Loucy (cell line): ENCODE results near the gene ARHGAP24.

Source experiments
- H2AFZ ChIP-seq: fragments of 200-600 bp; sonication (generic); 2 replicates; pipeline ENCODE4 v1.6.0; 2016; ENCODE audit warnings: antibody characterized with exemption, mild to moderate bottlenecking, low read length, moderate library complexity
- H3F3A ChIP-seq: fragments of 200-600 bp; 2 replicates; pipeline ENCODE4 v1.6.0; 2016; ENCODE audit warnings: antibody characterized with exemption, low read depth, mild to moderate bottlenecking
- H3K27me3 ChIP-seq: fragments of 200-600 bp; sonication (generic); 2 replicates; pipeline ENCODE4 v1.6.1; 2014; ENCODE audit warnings: low read length, mild to moderate bottlenecking; ENCODE audit not compliant: insufficient read depth, poor library complexity, severe bottlenecking
- H3K36me3 ChIP-seq: fragments of 200-600 bp; sonication (generic); 2 replicates; pipeline ENCODE4 v1.6.1; 2016; ENCODE audit warnings: low read length; ENCODE audit not compliant: insufficient read depth
- H3K4me1 ChIP-seq: fragments of 200-600 bp; sonication (generic); 2 replicates; pipeline ENCODE4 v1.5.1; 2014; ENCODE audit warnings: low read length, mild to moderate bottlenecking; ENCODE audit not compliant: insufficient read depth, poor library complexity, severe bottlenecking
- H3K4me2 ChIP-seq: fragments of 200-600 bp; sonication (generic); 2 replicates; pipeline ENCODE4 v1.6.0; 2014; ENCODE audit warnings: antibody characterized with exemption, low read length, low read depth, mild to moderate bottlenecking; ENCODE audit not compliant: poor library complexity, severe bottlenecking
- H3K4me3 ChIP-seq: fragments of 200-600 bp; sonication (generic); 2 replicates; pipeline ENCODE4 v1.5.1; 2014; ENCODE audit warnings: low read length, mild to moderate bottlenecking, mixed read lengths; ENCODE audit not compliant: poor library complexity, severe bottlenecking
- H3K79me2 ChIP-seq: fragments of 200-600 bp; sonication (generic); 2 replicates; pipeline ENCODE4 v1.6.1; 2014; ENCODE audit warnings: low read length; ENCODE audit not compliant: insufficient read depth
- H3K9ac ChIP-seq: fragments of 200-600 bp; sonication (generic); 2 replicates; pipeline ENCODE4 v1.6.0; 2014; ENCODE audit warnings: mild to moderate bottlenecking, low read depth, low read length, moderate library complexity; ENCODE audit not compliant: poor library complexity, severe bottlenecking
- H3K9me2 ChIP-seq: fragments of 200-600 bp; sonication (generic); replicated peaks from 2 replicates; pipeline ENCODE4 v1.6.1; 2016; ENCODE audit warnings: low read depth, low read length, mixed read lengths
- H3K9me3 ChIP-seq: fragments of 200-600 bp; sonication (generic); 2 replicates; pipeline ENCODE4 v1.6.1; 2014; ENCODE audit warnings: mild to moderate bottlenecking, antibody characterized with exemption, low read length, low read depth; ENCODE audit not compliant: insufficient read depth
- H4K20me1 ChIP-seq: fragments of 200-600 bp; sonication (generic); 2 replicates; pipeline ENCODE4 v1.6.0; 2014; ENCODE audit warnings: antibody characterized with exemption, low read length, mild to moderate bottlenecking; ENCODE audit not compliant: insufficient read depth, poor library complexity, severe bottlenecking
- CTCF ChIP-seq: fragments of 200-600 bp; sonication (generic); conservative IDR thresholded peaks from 2 replicates; pipeline ENCODE4 v1.5.1; 2014; ENCODE audit warnings: mild to moderate bottlenecking, antibody characterized with exemption, low read length
- EZH2phosphoT487 ChIP-seq: fragments of 200-600 bp; IDR thresholded peaks from 2 replicates; pipeline ENCODE4 v1.6.1; 2018; ENCODE audit warnings: antibody characterized with exemption, mild to moderate bottlenecking, moderate library complexity, borderline replicate concordance

The ARHGAP24 gene

GRCh38 chr4:86011117-86011516 is 536.2 kb downstream of the ARHGAP24 start:
- TF ChIP-seq EZH2phosphoT487 (no peak), CTCF (no peak)
- Histone ChIP-seq H3K4me2 (no peak overlapping the region), H3K36me3 (no peaks in the 10 kb centered on the region), H3K4me3 (no peak overlapping the region), H3K79me2 (no peaks in the 10 kb centered on the region), H3K9ac (no peak overlapping the region), H3F3A (no peaks in the 10 kb centered on the region), H2AFZ (no peak overlapping the region), H3K27me3 (no peaks in the 10 kb centered on the region), H4K20me1 (no peaks in the 10 kb centered on the region), H3K9me3 (no peaks in the 10 kb centered on the region), H3K9me2 (no peaks in the 10 kb centered on the region), H3K4me1 (peaks cover 12% of the 10 kb centered on the region)

- Histone ChIP-seq H3K4me2 (no peak overlapping the region), H3K79me2 (no peaks in the 10 kb centered on the region), H2AFZ (no peak overlapping the region), H3K36me3 (no peaks in the 10 kb centered on the region), H3K9me3 (no peaks in the 10 kb centered on the region), H3F3A (no peaks in the 10 kb centered on the region), H3K9ac (no peak overlapping the region), H3K4me3 (no peak overlapping the region), H3K27me3 (no peaks in the 10 kb centered on the region), H3K4me1 (peaks cover 12% of the 10 kb centered on the region), H4K20me1 (no peaks in the 10 kb centered on the region), H3K9me2 (no peaks in the 10 kb centered on the region)
- no peak for TF ChIP-seq EZH2phosphoT487
- TF ChIP-seq CTCF, result no peak
Observed at GRCh38 chr4:86013621-86014020, 538.7 kb downstream of the ARHGAP24 start.

- TF ChIP-seq CTCF, result no peak
- TF ChIP-seq EZH2phosphoT487, result no peak
- H3K27me3 ChIP-seq, result no peaks in the 10 kb centered on the region
- H3K9ac ChIP-seq, result no peak overlapping the region
- H3K4me2 ChIP-seq, result no peak overlapping the region
- H3K79me2 ChIP-seq, result no peaks in the 10 kb centered on the region
- H3K4me1 ChIP-seq, result peaks cover 12% of the 10 kb centered on the region
- no peaks in the 10 kb centered on the region for H3K9me3 ChIP-seq
- H3K4me3 ChIP-seq, result no peak overlapping the region
- H3K36me3 ChIP-seq, result no peaks in the 10 kb centered on the region
- H4K20me1 ChIP-seq, result no peaks in the 10 kb centered on the region
- H3F3A ChIP-seq, result no peaks in the 10 kb centered on the region
- no peaks in the 10 kb centered on the region for H3K9me2 ChIP-seq
- H2AFZ ChIP-seq, result no peak overlapping the region
Observed at GRCh38 chr4:86014599-86014998, 539.6 kb downstream of the ARHGAP24 start.
